ENCODE results near the gene MYBPC3.

- TF ChIP-seq, protein P1, sequence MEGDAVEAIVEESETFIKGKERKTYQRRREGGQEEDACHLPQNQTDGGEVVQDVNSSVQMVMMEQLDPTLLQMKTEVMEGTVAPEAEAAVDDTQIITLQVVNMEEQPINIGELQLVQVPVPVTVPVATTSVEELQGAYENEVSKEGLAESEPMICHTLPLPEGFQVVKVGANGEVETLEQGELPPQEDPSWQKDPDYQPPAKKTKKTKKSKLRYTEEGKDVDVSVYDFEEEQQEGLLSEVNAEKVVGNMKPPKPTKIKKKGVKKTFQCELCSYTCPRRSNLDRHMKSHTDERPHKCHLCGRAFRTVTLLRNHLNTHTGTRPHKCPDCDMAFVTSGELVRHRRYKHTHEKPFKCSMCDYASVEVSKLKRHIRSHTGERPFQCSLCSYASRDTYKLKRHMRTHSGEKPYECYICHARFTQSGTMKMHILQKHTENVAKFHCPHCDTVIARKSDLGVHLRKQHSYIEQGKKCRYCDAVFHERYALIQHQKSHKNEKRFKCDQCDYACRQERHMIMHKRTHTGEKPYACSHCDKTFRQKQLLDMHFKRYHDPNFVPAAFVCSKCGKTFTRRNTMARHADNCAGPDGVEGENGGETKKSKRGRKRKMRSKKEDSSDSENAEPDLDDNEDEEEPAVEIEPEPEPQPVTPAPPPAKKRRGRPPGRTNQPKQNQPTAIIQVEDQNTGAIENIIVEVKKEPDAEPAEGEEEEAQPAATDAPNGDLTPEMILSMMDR (IDR thresholded peaks at IDR 0.05): no peak
- no peak for TF ChIP-seq POLR2AphosphoS5 (IDR thresholded peaks at IDR 0.05)
- no peak for TF ChIP-seq EP300 (IDR thresholded peaks at IDR 0.05)
Measured at GRCh38 chr11:47393163-47394049, 40.9 kb upstream of the MYBPC3 start.
